AG09319 (cell line): ENCODE measurements around the gene C4orf51.

Source experiments
- DNase-seq: peaks from one replicate; pipeline ENCODE4 v3.0.0-alpha.2; 2010; ENCODE audit warnings: low read depth; ENCODE audit errors: extremely low read depth
- TF ChIP-seq, protein P1 (sequence below): IDR thresholded peaks from 2 replicates; pipeline ENCODE4 v1.5.1; 2011; ENCODE audit warnings: low read depth, mild to moderate bottlenecking, inconsistent platforms, low read length, moderate library complexity

Gene C4orf51

GRCh38 chr4:145723336-145723735 is 43.4 kb downstream of the C4orf51 start:
- TF ChIP-seq, protein P1, sequence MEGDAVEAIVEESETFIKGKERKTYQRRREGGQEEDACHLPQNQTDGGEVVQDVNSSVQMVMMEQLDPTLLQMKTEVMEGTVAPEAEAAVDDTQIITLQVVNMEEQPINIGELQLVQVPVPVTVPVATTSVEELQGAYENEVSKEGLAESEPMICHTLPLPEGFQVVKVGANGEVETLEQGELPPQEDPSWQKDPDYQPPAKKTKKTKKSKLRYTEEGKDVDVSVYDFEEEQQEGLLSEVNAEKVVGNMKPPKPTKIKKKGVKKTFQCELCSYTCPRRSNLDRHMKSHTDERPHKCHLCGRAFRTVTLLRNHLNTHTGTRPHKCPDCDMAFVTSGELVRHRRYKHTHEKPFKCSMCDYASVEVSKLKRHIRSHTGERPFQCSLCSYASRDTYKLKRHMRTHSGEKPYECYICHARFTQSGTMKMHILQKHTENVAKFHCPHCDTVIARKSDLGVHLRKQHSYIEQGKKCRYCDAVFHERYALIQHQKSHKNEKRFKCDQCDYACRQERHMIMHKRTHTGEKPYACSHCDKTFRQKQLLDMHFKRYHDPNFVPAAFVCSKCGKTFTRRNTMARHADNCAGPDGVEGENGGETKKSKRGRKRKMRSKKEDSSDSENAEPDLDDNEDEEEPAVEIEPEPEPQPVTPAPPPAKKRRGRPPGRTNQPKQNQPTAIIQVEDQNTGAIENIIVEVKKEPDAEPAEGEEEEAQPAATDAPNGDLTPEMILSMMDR: no peak
- DNase-seq: no peak

GRCh38 chr4:145730026-145730425 is 50.1 kb downstream of the C4orf51 start:
- TF ChIP-seq, protein P1: no peak

GRCh38 chr4:145731028-145731427 is 51.1 kb downstream of the C4orf51 start:
- peak; percentile 34 for DNase-seq

More at GRCh38 chr4:145730026-145730425, 50.1 kb downstream of the C4orf51 start:
- no peak for DNase-seq

DNA sequence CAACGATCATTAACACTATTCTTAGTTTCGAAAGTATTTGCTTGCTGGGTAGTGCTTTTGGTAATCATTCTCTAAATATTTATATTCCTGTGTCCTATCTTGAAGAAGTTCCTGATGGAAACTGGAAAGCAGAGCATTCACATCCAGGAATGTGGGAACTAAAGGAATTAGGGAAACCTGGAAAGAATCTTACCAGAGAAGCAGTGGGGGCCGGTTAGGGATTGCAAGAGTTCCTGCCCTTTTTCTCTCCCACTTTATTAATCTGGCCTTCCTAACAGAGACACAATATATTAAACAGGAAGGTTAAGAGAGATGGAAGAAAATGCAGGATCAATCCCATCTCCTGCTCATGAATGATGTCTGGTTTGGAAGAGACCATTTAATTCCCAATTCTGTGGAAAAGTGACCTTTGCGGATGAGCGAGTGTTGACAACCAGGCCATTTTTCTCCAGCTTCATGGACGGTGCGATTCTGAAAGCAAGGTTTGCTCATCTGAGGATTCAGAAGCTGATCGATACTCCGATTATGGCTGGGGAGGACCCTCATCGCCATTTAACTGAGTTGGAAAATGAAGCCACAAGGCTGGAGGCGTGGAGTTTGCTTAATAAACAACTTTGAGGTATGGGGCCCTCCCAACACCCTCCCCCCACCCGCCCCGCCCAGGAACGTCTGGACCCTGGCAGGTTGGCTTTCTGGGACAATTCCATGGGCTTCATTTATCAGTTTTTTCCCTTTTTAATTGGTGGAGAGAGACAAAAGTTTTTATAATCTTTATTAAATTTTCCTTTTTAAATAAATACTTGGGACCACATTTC is 52.3 kb downstream of the C4orf51 start:
- no peak for DNase-seq
- TF ChIP-seq, protein P1: no peak

More at GRCh38 chr4:145731028-145731427, 51.1 kb downstream of the C4orf51 start:
- TF ChIP-seq, protein P1: no peak

- peak; percentile 90 for DNase-seq
- TF ChIP-seq, protein P1: no peak
Measured at GRCh38 chr4:145732895-145733880, 53.2 kb downstream of the C4orf51 start.

GRCh38 chr4:145734031-145734430 is 54.1 kb downstream of the C4orf51 start:
- TF ChIP-seq, protein P1: no peak
- DNase-seq: no peak
